H1 (cell line): ENCODE measurements around the gene CYP2W1. TPM values are rescaled to one million over a fixed set of nuclear protein-coding genes. Genes with fewer than 3 reads are reported as not detected.

ENCODE experiments used
- CTCF ChIA-PET: fragments of 300-600 bp; sonication (Branson Sonifier 250); formaldehyde crosslinking; loops from one replicate; lab custom pipeline; 2021; ENCODE audit not compliant: partially characterized antibody; lab: Charles Lee
- POLR2A ChIA-PET: fragments of 300-600 bp; sonication (Branson Sonifier 250); formaldehyde crosslinking; loops from one replicate; lab custom pipeline; 2021; ENCODE audit warnings: inconsistent platforms; ENCODE audit not compliant: partially characterized antibody; lab: Charles Lee
- DNase-seq, 2 experiments: peaks; one replicate each; pipeline versions ENCODE4 v3.0.0 to v3.0.0-alpha.2; 2010 to 2022; ENCODE audit warnings: low spot score in 2 of 2, low read depth in 1 of 2, mixed read lengths in 1 of 2
- FAIRE-seq: peaks from 2 replicates; lab custom pipeline; 2011; peaks lifted over from hg19 to GRCh38; lab: Jason Lieb, UNC
- H2AFZ ChIP-seq: 2 replicates; pipeline ENCODE4 v1.8.1; 2012; ENCODE audit warnings: low read length, inconsistent platforms
- H2AK5ac ChIP-seq: 2 replicates; pipeline ENCODE4 v1.6.1; 2013; ENCODE audit warnings: low read depth, low read length
- H2BK120ac ChIP-seq: replicated peaks from 2 replicates; pipeline ENCODE3; 2013; ENCODE audit warnings: low read depth, low read length, inconsistent platforms
- H2BK12ac ChIP-seq: 2 replicates; pipeline ENCODE4 v1.6.1; 2013; ENCODE audit warnings: low read depth, low read length
- H2BK15ac ChIP-seq: 2 replicates; pipeline ENCODE4 v1.6.1; 2013; ENCODE audit warnings: low read length
- H2BK20ac ChIP-seq: 2 replicates; pipeline ENCODE4 v1.6.1; 2013; ENCODE audit warnings: low read length
- H2BK5ac ChIP-seq: 2 replicates; pipeline ENCODE4 v1.6.1; 2013; ENCODE audit warnings: low read depth, low read length
- H3K14ac ChIP-seq: 2 replicates; pipeline ENCODE4 v1.6.1; 2013; ENCODE audit warnings: inconsistent platforms; ENCODE audit not compliant: insufficient read length
- H3K18ac ChIP-seq: 2 replicates; pipeline ENCODE4 v1.6.1; 2013; ENCODE audit warnings: low read length; ENCODE audit errors: extremely low read depth
- H3K23ac ChIP-seq: 2 replicates; pipeline ENCODE4 v1.6.1; 2013; ENCODE audit warnings: inconsistent platforms; ENCODE audit not compliant: insufficient read length
- H3K23me2 ChIP-seq: 2 replicates; pipeline ENCODE4 v1.6.1; 2013; ENCODE audit warnings: low read depth, low read length
- H3K27ac ChIP-seq: 2 replicates; pipeline ENCODE4 v1.6.1; 2011; ENCODE audit warnings: low read depth, low read length, inconsistent platforms
- H3K27me3 ChIP-seq, 4 experiments: replicated peaks in 1 of 4; 1 replicate in 1 of 4; 2 replicates in 3 of 4; pipeline versions ENCODE4 v1.6.1 to v1.8.1; 2011 to 2013; ENCODE audit warnings: low read length in 3 of 4, mild to moderate bottlenecking in 3 of 4, inconsistent platforms in 2 of 4, mixed read lengths in 2 of 4, moderate library complexity in 1 of 4; ENCODE audit not compliant: control insufficient read depth in 3 of 4, insufficient read depth in 3 of 4; ENCODE audit errors: extremely low read depth in 1 of 4
- H3K36me3 ChIP-seq, 4 experiments: 2 replicates each; pipeline versions ENCODE4 v1.6.1 to v1.8.1; 2011 to 2013; ENCODE audit warnings: mild to moderate bottlenecking in 4 of 4, low read length in 3 of 4, moderate library complexity in 2 of 4, control low read depth in 1 of 4, inconsistent platforms in 1 of 4; ENCODE audit not compliant: insufficient read depth in 4 of 4, control insufficient read depth in 2 of 4
- H3K4ac ChIP-seq: replicated peaks from 2 replicates; pipeline ENCODE3; 2013; ENCODE audit warnings: low read length, low read depth, mixed read lengths, inconsistent platforms; ENCODE audit not compliant: insufficient read length
- H3K4me1 ChIP-seq, 4 experiments: replicated peaks in 1 of 4; 1 replicate in 1 of 4; 2 replicates in 3 of 4; pipeline versions ENCODE4 v1.6.1 to v1.8.1; 2011 to 2013; ENCODE audit warnings: low read length in 3 of 4, inconsistent platforms in 2 of 4, mixed read lengths in 1 of 4; ENCODE audit not compliant: insufficient read depth in 4 of 4, control insufficient read depth in 3 of 4
- H3K4me2 ChIP-seq, 2 experiments: 2 replicates each; pipeline versions ENCODE4 v1.6.1 to v1.8.1; 2011 to 2013; ENCODE audit warnings: low read depth in 2 of 2, low read length in 2 of 2, control low read depth in 1 of 2, inconsistent platforms in 1 of 2, mild to moderate bottlenecking in 1 of 2; ENCODE audit not compliant: insufficient read depth in 1 of 2
- H3K4me3 ChIP-seq, 4 experiments: fragments of 200-600, 300-600 bp in 1 of 4; sonication (generic), shearing (Covaris generic), sonication (Bioruptor Twin) in 1 of 4; 2 replicates each; pipeline versions ENCODE4 v1.5.1 to v1.8.1; 2011 to 2016; ENCODE audit warnings: low read length in 4 of 4, low read depth in 3 of 4, control low read depth in 2 of 4, inconsistent platforms in 2 of 4, mild to moderate bottlenecking in 2 of 4, mixed read lengths in 1 of 4, moderate library complexity in 1 of 4; ENCODE audit not compliant: insufficient read depth in 2 of 4; ENCODE audit errors: extremely low read depth in 1 of 4
- H3K56ac ChIP-seq: replicated peaks from 2 replicates; pipeline ENCODE3; 2013; ENCODE audit warnings: low read depth, mild to moderate bottlenecking, mixed read lengths, low read length, inconsistent platforms; ENCODE audit not compliant: insufficient read length
- H3K79me1 ChIP-seq: 2 replicates; pipeline ENCODE4 v1.6.1; 2013; ENCODE audit warnings: low read depth, low read length, control low read depth
- H3K79me2 ChIP-seq, 2 experiments: 2 replicates each; pipeline versions ENCODE4 v1.6.1 to v1.8.1; 2012 to 2013; ENCODE audit warnings: low read length in 2 of 2, mild to moderate bottlenecking in 2 of 2, inconsistent platforms in 1 of 2; ENCODE audit not compliant: insufficient read depth in 2 of 2, control insufficient read depth in 1 of 2
- H3K9ac ChIP-seq, 4 experiments: replicated peaks in 1 of 4; 1 replicate in 1 of 4; 2 replicates in 3 of 4; pipeline versions ENCODE4 v1.6.1 to v1.8.1; 2011 to 2013; ENCODE audit warnings: low read depth in 3 of 4, low read length in 3 of 4, control low read depth in 2 of 4, mild to moderate bottlenecking in 2 of 4, moderate library complexity in 2 of 4, inconsistent platforms in 1 of 4; ENCODE audit errors: extremely low read depth in 1 of 4
- H3K9me3 ChIP-seq, 2 experiments: 2 replicates each; pipeline versions ENCODE4 v1.6.1 to v1.8.1; 2012 to 2013; ENCODE audit warnings: mild to moderate bottlenecking in 2 of 2, moderate library complexity in 2 of 2, control low read depth in 1 of 2, inconsistent platforms in 1 of 2, low read depth in 1 of 2, low read length in 1 of 2, mixed read lengths in 1 of 2; ENCODE audit not compliant: insufficient read depth in 2 of 2
- H4K20me1 ChIP-seq, 2 experiments: replicated peaks in 1 of 2; 2 replicates each; pipeline versions ENCODE3 to v1.8.1; 2011 to 2013; ENCODE audit warnings: inconsistent platforms in 2 of 2, low read length in 2 of 2, mild to moderate bottlenecking in 1 of 2; ENCODE audit not compliant: insufficient read depth in 2 of 2, control insufficient read depth in 1 of 2
- H4K5ac ChIP-seq: 2 replicates; pipeline ENCODE4 v1.6.1; 2013; ENCODE audit warnings: low read length, low read depth, mixed read lengths, inconsistent platforms; ENCODE audit not compliant: insufficient read length
- H4K8ac ChIP-seq: 2 replicates; pipeline ENCODE4 v1.8.0; 2013; ENCODE audit warnings: mild to moderate bottlenecking, moderate library complexity, low read length, inconsistent platforms; ENCODE audit not compliant: insufficient read depth; ENCODE audit errors: extremely low read depth
- H4K91ac ChIP-seq: replicated peaks from 2 replicates; pipeline ENCODE3; 2013; ENCODE audit warnings: low read length, mixed read lengths, inconsistent platforms; ENCODE audit not compliant: insufficient read length
- ASH2L ChIP-seq: fragments of 200-600, 300-600 bp; sonication (generic); IDR thresholded peaks from one replicate; pipeline ENCODE4 v1.7.1; 2017; ENCODE audit warnings: low read length
- EGR1 ChIP-seq: IDR thresholded peaks from 2 replicates; pipeline ENCODE4 v1.6.1; 2011; ENCODE audit warnings: low read depth, low read length, borderline replicate concordance
- EZH2 ChIP-seq: fragments of 200-600 bp; sonication (generic); IDR thresholded peaks from 2 replicates; pipeline ENCODE4 v1.7.1; 2012; ENCODE audit warnings: low read depth, mild to moderate bottlenecking, moderate library complexity, low read length, inconsistent platforms; ENCODE audit not compliant: severe bottlenecking
- JUND ChIP-seq: IDR thresholded peaks from 2 replicates; pipeline ENCODE4 v1.6.1; 2011; ENCODE audit warnings: mild to moderate bottlenecking, improper control_type of control experiment, low read length
- MAX ChIP-seq: IDR thresholded peaks from 2 replicates; pipeline ENCODE4 v1.6.1; 2012; ENCODE audit warnings: inconsistent platforms
- PHF8 ChIP-seq: fragments of 200-600 bp; sonication (generic); conservative IDR thresholded peaks from 2 replicates; pipeline ENCODE4 v1.7.1; 2012; ENCODE audit warnings: low read depth, mild to moderate bottlenecking, inconsistent platforms, low read length, moderate library complexity
- POLR2A ChIP-seq, 2 experiments: IDR thresholded peaks; 1 replicate in 1 of 2; 2 replicates in 1 of 2; pipeline ENCODE4 v1.6.1; 2011; ENCODE audit warnings: low read depth in 2 of 2, low read length in 2 of 2, mild to moderate bottlenecking in 2 of 2; ENCODE audit errors: control extremely low read depth in 1 of 2
- POLR2AphosphoS5 ChIP-seq: IDR thresholded peaks from 2 replicates; pipeline ENCODE4 v1.6.1; 2011; ENCODE audit warnings: low read depth, low read length
- POU5F1 ChIP-seq: IDR thresholded peaks from 2 replicates; pipeline ENCODE4 v1.6.1; 2011; ENCODE audit warnings: low read depth, mild to moderate bottlenecking, low read length, moderate library complexity
- SP2 ChIP-seq: IDR thresholded peaks from 2 replicates; pipeline ENCODE4 v1.6.1; 2012; ENCODE audit warnings: mild to moderate bottlenecking, low read length, inconsistent platforms
- SUZ12 ChIP-seq: fragments of 200-600 bp; sonication (generic); IDR thresholded peaks from 2 replicates; pipeline ENCODE4 v1.6.1; 2012; ENCODE audit warnings: mild to moderate bottlenecking, inconsistent platforms, low read length, moderate library complexity, mixed read lengths
- YY1 ChIP-seq: IDR thresholded peaks from 2 replicates; pipeline ENCODE4 v1.6.1; 2011; ENCODE audit warnings: low read depth, mild to moderate bottlenecking, low read length
- WGBS, 2 experiments: shearing (Covaris generic) in 1 of 2; methylation state at CpG; one replicate each; pipeline versions ENCODE4 v1.1.6 to v1.1.7; 2013 to 2015; ENCODE audit warnings: low lambda C conversion rate in 2 of 2, mixed read lengths in 2 of 2, inconsistent platforms in 1 of 2, low coverage in 1 of 2, missing lambda C conversion rate in 1 of 2; ENCODE audit not compliant: insufficient replicate concordance in 2 of 2, insufficient coverage in 1 of 2, insufficient read length in 1 of 2; ENCODE audit errors: extremely low coverage in 1 of 2, missing lambda C conversion rate in 1 of 2; 5-methylcytosine and 5-hydroxymethylcytosine counted together
- polyA plus RNA-seq, 7 experiments: library from polyadenylated mRNA; depleted of rRNA in 3 of 7; stranded (reverse) in 5 of 7; unstranded in 2 of 7; fragments of >200 nt in 5 of 7; fragments of 200-250 nt in 2 of 7; gene quantifications; 1 replicate in 5 of 7; 2 replicates in 1 of 7; 4 replicates in 1 of 7; pipeline versions ENCODE4 v1.2.1 to v1.2.3, GENCODE V29; 2011 to 2013; ENCODE audit warnings: missing spikeins in 2 of 7, mixed read lengths in 2 of 7
- total RNA-seq: library from RNA; stranded (reverse); fragmentation: NEBNext Ultra II Directional; extraction: Animal tissue kit (Norgen Biotek cat#: 25700); gene quantifications from 2 replicates; pipeline ENCODE4 v1.2.1, GENCODE V29; 2021

CYP2W1 gene
- total and polyA plus RNA-seq, 2 of the 8 experiments (the other 6 are each of a cell fraction or from before 2014, with no cell fraction given), result not detected

- Histone ChIP-seq H4K8ac (peak overlapping the region; percentile 25; the same call in 1 of the 2 replicates), H2BK20ac (no peak overlapping the region), H2BK12ac (no peak overlapping the region), H3K27me3 (no peaks in the 10 kb centered on the region), H2AFZ (no peak overlapping the region), H2BK120ac (no peak overlapping the region), H4K20me1 (peaks cover 0 to 5% of the 10 kb centered on the region in 2 experiments), H3K9ac (no peak overlapping the region), H2AK5ac (no peak overlapping the region; the same call in 1 of the 2 replicates), H2BK5ac (no peak overlapping the region), H3K18ac (no peak overlapping the region; the same call in 1 of the 2 replicates), H3K4me2 (no peak overlapping the region), H3K23me2 (peaks cover 3% of the 10 kb centered on the region; the same call in 1 of the 2 replicates), H4K91ac (no peak overlapping the region), H2BK15ac (no peak overlapping the region), H3K9me3 (no peaks in the 10 kb centered on the region), H3K23ac (no peak overlapping the region), H3K4ac (peak overlapping the region; percentile 78), H3K14ac (no peak overlapping the region), H3K36me3 (peaks cover 3 to 9% (median 4%) of the 10 kb centered on the region in 4 experiments; a peak in 6 of 8 replicates), H3K27ac (no peak overlapping the region), H3K4me1 (peaks cover 0 to 6% (median 3%) of the 10 kb centered on the region in 4 experiments; a peak in 5 of 7 replicates), H3K79me2 (peaks cover 4 to 18% of the 10 kb centered on the region in 2 experiments; a peak in 3 of 4 replicates), H4K5ac (no peak overlapping the region), H3K79me1 (peaks cover 5% of the 10 kb centered on the region), H3K4me3 (no peak overlapping the region), H3K56ac (no peak overlapping the region)
- ChIA-PET POLR2A (interaction anchor here (0.9 to 3.2 kb wide), 5 partner anchors 9 to 64 kb away, joined by 3 to 10 read pairs (median 4); no protein-coding TSS in a partner anchor), CTCF (interaction anchor here (1.1 to 3.9 kb wide), 8 partner anchors 10 to 205 kb away, joined by 3 to 32 read pairs (median 4); no protein-coding TSS in a partner anchor)
- WGBS, 2 experiments, result 86% methylated on average over 18 of the region's 19 CpGs; no CpG with 5 or more reads in 1 of the 2 experiments
- DNase-seq (no peak), FAIRE-seq (no peak)
- TF ChIP-seq MAX, result no peak
- TF ChIP-seq POU5F1, result no peak
- TF ChIP-seq JUND, result no peak
- no peak for TF ChIP-seq YY1
- no peak for TF ChIP-seq SUZ12
- TF ChIP-seq EGR1, result no peak
- no peak for TF ChIP-seq SP2
- TF ChIP-seq ASH2L, result no peak
- no peak for TF ChIP-seq EZH2
- TF ChIP-seq POLR2A (IDR thresholded peaks at IDR 0.05; ENCODE audit: control extremely low read depth in 1 of 2, low read depth in 2 of 2, low read length in 2 of 2), result no peak
- TF ChIP-seq PHF8, result no peak
- TF ChIP-seq POLR2AphosphoS5, result no peak
Measured at GRCh38 chr7:977326-978048, 5.5 kb upstream of the CYP2W1 start.
